SK-N-SH (cell line): ENCODE data around the gene POFUT2. TPM values are rescaled to one million over a fixed set of nuclear protein-coding genes. Genes with fewer than 3 reads are reported as not detected.

Experiments
- CTCF ChIA-PET: fragments of 300-600, 350-600 bp; formaldehyde crosslinking; extraction: SDS; loops from one replicate; lab custom pipeline; 2021; lab: Yijun Ruan, JAX
- POLR2A ChIA-PET: fragments of 350-600 bp; sonication (Branson Sonifier 250); formaldehyde crosslinking; extraction: SDS; loops from one replicate; lab custom pipeline; 2020; ENCODE audit warnings: antibody characterized with exemption, inconsistent platforms; lab: Yijun Ruan, JAX
- DNase-seq: peaks from one replicate; pipeline ENCODE4 v3.0.0; 2012
- H2AFZ ChIP-seq: fragments of 200-600 bp; sonication (generic); 2 replicates; pipeline ENCODE4 v1.8.1; 2016; ENCODE audit warnings: antibody characterized with exemption, mild to moderate bottlenecking, low read depth
- H3F3A ChIP-seq: fragments of 200-600 bp; sonication (generic); replicated peaks from 2 replicates; pipeline ENCODE3; 2016; ENCODE audit warnings: antibody characterized with exemption, mild to moderate bottlenecking; ENCODE audit not compliant: insufficient read depth
- H3K27ac ChIP-seq, 2 experiments: fragments of 200-500 bp in 1 of 2; fragments of 200-600 bp in 1 of 2; sonication (Bioruptor generic) in 1 of 2; sonication (generic), shearing (Covaris generic) in 1 of 2; 2 replicates each; pipeline versions ENCODE4 v1.5.1 to v1.6.1; 2014 to 2016; ENCODE audit warnings: low read depth in 2 of 2, inconsistent platforms in 1 of 2, low read length in 1 of 2, mild to moderate bottlenecking in 1 of 2, mixed read lengths in 1 of 2
- H3K27me3 ChIP-seq: fragments of 200-600 bp; sonication (generic), shearing (Covaris generic); 2 replicates; pipeline ENCODE4 v1.6.1; 2016; ENCODE audit warnings: mixed run types; ENCODE audit not compliant: insufficient read depth
- H3K36me3 ChIP-seq, 2 experiments: fragments of 200-500 bp in 1 of 2; fragments of 200-600 bp in 1 of 2; sonication (Bioruptor generic) in 1 of 2; sonication (generic) in 1 of 2; replicated peaks in 1 of 2; 2 replicates each; pipeline versions ENCODE3 to v1.5.1; 2014 to 2016; ENCODE audit warnings: low read length in 1 of 2, mild to moderate bottlenecking in 1 of 2; ENCODE audit not compliant: insufficient read depth in 2 of 2, control insufficient read depth in 1 of 2
- H3K4me1 ChIP-seq, 2 experiments: fragments of 200-500 bp in 1 of 2; fragments of 200-600 bp in 1 of 2; sonication (Bioruptor generic) in 1 of 2; sonication (generic), shearing (Covaris generic) in 1 of 2; 2 replicates each; pipeline versions ENCODE4 v1.5.1 to v1.6.1; 2014 to 2016; ENCODE audit warnings: low read depth in 1 of 2, low read length in 1 of 2, mixed run types in 1 of 2; ENCODE audit not compliant: insufficient read depth in 2 of 2, control insufficient read depth in 1 of 2
- H3K4me2 ChIP-seq: fragments of 200-600 bp; sonication (generic), shearing (Covaris generic); 2 replicates; pipeline ENCODE4 v1.6.1; 2017; ENCODE audit warnings: mixed run types
- H3K4me3 ChIP-seq, 2 experiments: fragments of 200-500 bp in 1 of 2; fragments of 200-600 bp in 1 of 2; sonication (Bioruptor generic) in 1 of 2; sonication (generic), shearing (Covaris generic) in 1 of 2; 2 replicates each; pipeline versions ENCODE4 v1.5.1 to v1.8.1; 2014 to 2016; ENCODE audit warnings: low read depth in 2 of 2, inconsistent platforms in 1 of 2, low read length in 1 of 2, mild to moderate bottlenecking in 1 of 2, mixed read lengths in 1 of 2, moderate library complexity in 1 of 2
- H3K79me2 ChIP-seq: fragments of 200-600 bp; sonication (generic); 2 replicates; pipeline ENCODE4 v1.8.1; 2017; ENCODE audit warnings: mild to moderate bottlenecking; ENCODE audit not compliant: insufficient read depth
- H3K9ac ChIP-seq: fragments of 200-600 bp; sonication (generic); 2 replicates; pipeline ENCODE4 v1.6.1; 2017; ENCODE audit warnings: mixed run types
- H3K9me2 ChIP-seq: fragments of 200-600 bp; sonication (generic); 2 replicates; pipeline ENCODE4 v1.6.1; 2017; ENCODE audit warnings: mixed run types
- H3K9me3 ChIP-seq: fragments of 200-600 bp; sonication (generic); 2 replicates; pipeline ENCODE4 v1.6.1; 2017; ENCODE audit warnings: mixed run types, mild to moderate bottlenecking, moderate library complexity
- H4K20me1 ChIP-seq: fragments of 200-600 bp; sonication (generic); 2 replicates; pipeline ENCODE4 v1.6.1; 2017; ENCODE audit warnings: mild to moderate bottlenecking, mixed run types; ENCODE audit not compliant: insufficient read depth
- CTCF ChIP-seq: fragments of 200-600 bp; sonication (generic); IDR thresholded peaks from 2 replicates; pipeline ENCODE4 v1.6.1; 2017; ENCODE audit warnings: antibody characterized with exemption, mild to moderate bottlenecking, moderate library complexity
- EP300 ChIP-seq, 2 experiments: IDR thresholded peaks; 2 replicates each; pipeline versions ENCODE4 v1.4.0 to v1.6.1; 2012; ENCODE audit warnings: borderline replicate concordance in 1 of 2, low read depth in 1 of 2, low read length in 1 of 2
- EZH2phosphoT487 ChIP-seq: fragments of 200-600 bp; sonication (generic); IDR thresholded peaks from 2 replicates; pipeline ENCODE4 v1.6.1; 2017; ENCODE audit warnings: low read depth, mixed run types, mild to moderate bottlenecking, antibody characterized with exemption, moderate library complexity, borderline replicate concordance
- FOSL2 ChIP-seq: IDR thresholded peaks from 2 replicates; pipeline ENCODE4 v1.4.0; 2012; ENCODE audit warnings: low read depth, mild to moderate bottlenecking, moderate library complexity, borderline replicate concordance
- FOXJ3 ChIP-seq: sonication (generic); formaldehyde crosslinking; IDR thresholded peaks from 2 replicates; pipeline ENCODE4 v1.5.1; 2020; ENCODE audit warnings: mild to moderate bottlenecking, missing genetic modification reagents
- GATA2 ChIP-seq: sonication (generic); formaldehyde crosslinking; IDR thresholded peaks from 2 replicates; pipeline ENCODE4 v1.5.0; 2020; ENCODE audit warnings: mild to moderate bottlenecking, missing genetic modification reagents
- PBX3 ChIP-seq: IDR thresholded peaks from 2 replicates; pipeline ENCODE4; 2012
- RAD21 ChIP-seq: IDR thresholded peaks from 2 replicates; pipeline ENCODE4 v1.6.1; 2012; ENCODE audit warnings: mild to moderate bottlenecking, low read length
- REST ChIP-seq: IDR thresholded peaks from 2 replicates; pipeline ENCODE4 v1.6.1; 2012; ENCODE audit warnings: mild to moderate bottlenecking, low read depth, low read length, moderate library complexity
- TEAD4 ChIP-seq: IDR thresholded peaks from 2 replicates; pipeline ENCODE4 v1.4.0; 2012; ENCODE audit warnings: mild to moderate bottlenecking, borderline replicate concordance; ENCODE audit not compliant: insufficient read depth
- YY1 ChIP-seq: IDR thresholded peaks from 2 replicates; pipeline ENCODE4 v1.4.0; 2012; ENCODE audit warnings: low read depth, mild to moderate bottlenecking
- ZBTB33 ChIP-seq: IDR thresholded peaks from 2 replicates; pipeline ENCODE4 v1.4.0; 2012; ENCODE audit warnings: low read depth, borderline replicate concordance
- WGBS: methylation state at CpG from one replicate; pipeline ENCODE4 v1.1.6; 2017; ENCODE audit warnings: low lambda C conversion rate; 5-methylcytosine and 5-hydroxymethylcytosine counted together
- polyA plus RNA-seq, 3 experiments: library from polyadenylated mRNA; depleted of rRNA; stranded (reverse); fragments of >200 nt; gene quantifications; 2 replicates each; pipeline ENCODE4 v1.2.3, GENCODE V29; 2012

Gene POFUT2
- polyA plus RNA-seq, 1 of the 3 experiments (the other 2 are of a cell fraction), result 53.3 TPM

GRCh38 chr21:45283035-45283610, 4.6 kb downstream of the POFUT2 start:
- Histone ChIP-seq H3F3A (no peaks in the 10 kb centered on the region), H3K4me3 (no peak overlapping the region), H2AFZ (no peak overlapping the region), H3K9me2 (no peaks in the 10 kb centered on the region)
- TF ChIP-seq FOXJ3 (CRISPR knock-in tag), result no peak
- TF ChIP-seq REST, result no peak
- TF ChIP-seq PBX3, result no peak
- TF ChIP-seq GATA2 (CRISPR knock-in tag), result no peak
- TF ChIP-seq CTCF, result no peak
- TF ChIP-seq TEAD4, result no peak
- TF ChIP-seq YY1, result no peak
- no peak for TF ChIP-seq RAD21
- TF ChIP-seq FOSL2, result no peak
- no peak for TF ChIP-seq EP300 (IDR thresholded peaks at IDR 0.05; ENCODE audit: borderline replicate concordance in 1 of 2, low read depth in 1 of 2, low read length in 1 of 2)
- no peak for TF ChIP-seq ZBTB33
- TF ChIP-seq EZH2phosphoT487, result no peak
- TF ChIP-seq, all 33 proteins: peak for 0
- peaks cover 57% of the 10 kb centered on the region for H4K20me1 ChIP-seq
- no peaks in the 10 kb centered on the region for H3K27me3 ChIP-seq
- no peak overlapping the region for H3K4me2 ChIP-seq
- no peaks in the 10 kb centered on the region for H3K9me3 ChIP-seq
- no peak for DNase-seq
- ChIA-PET CTCF (interaction anchor here (1.8 to 15.7 kb wide), 2 partner anchors 144 to 156 kb away, joined by 4 to 271 read pairs; no protein-coding TSS in a partner anchor), POLR2A (no interaction called here)
- peaks cover 48 to 75% of the 10 kb centered on the region in 2 experiments for H3K36me3 ChIP-seq
- no peak overlapping the region for H3K27ac ChIP-seq
- 96% methylated on average over 29 of the region's 31 CpGs for WGBS
- peaks cover 0 to 6% of the 10 kb centered on the region in 2 experiments; a peak in 1 of 4 replicates for H3K4me1 ChIP-seq
- H3K9ac ChIP-seq, result no peak overlapping the region
- H3K79me2 ChIP-seq, result peaks cover 57% of the 10 kb centered on the region
